Muscle layer of duodenum (tissue), 2 donors: ENCODE data around the gene AP2M1.

Experiments used
- H3K27ac ChIP-seq: one replicate; pipeline ENCODE4 v1.7.0; 2013; ENCODE audit warnings: mild to moderate bottlenecking, low read length
- H3K27me3 ChIP-seq: one replicate; pipeline ENCODE4 v1.7.0; 2013; ENCODE audit warnings: low read depth, mild to moderate bottlenecking, control low read depth, low read length
- H3K36me3 ChIP-seq, 2 donors: one replicate each; pipeline ENCODE4 v1.7.0; 2013; ENCODE audit warnings: low read length in 2 of 2, control low read depth in 1 of 2, mild to moderate bottlenecking in 1 of 2; ENCODE audit not compliant: insufficient read depth in 2 of 2, control insufficient read depth in 1 of 2
- H3K4me1 ChIP-seq, 2 donors: one replicate each; pipeline ENCODE4 v1.7.0; 2013; ENCODE audit warnings: low read length in 2 of 2, mild to moderate bottlenecking in 2 of 2, control low read depth in 1 of 2, moderate library complexity in 1 of 2; ENCODE audit not compliant: insufficient read depth in 2 of 2, control insufficient read depth in 1 of 2
- H3K4me3 ChIP-seq, 2 donors: one replicate each; pipeline ENCODE4 v1.7.0; 2013; ENCODE audit warnings: low read length in 2 of 2, low read depth in 1 of 2, mild to moderate bottlenecking in 1 of 2
- H3K9me3 ChIP-seq, 2 donors: one replicate each; pipeline ENCODE4 v1.7.0; 2013; ENCODE audit warnings: low read length in 2 of 2, control low read depth in 1 of 2, mild to moderate bottlenecking in 1 of 2; ENCODE audit not compliant: control insufficient read depth in 1 of 2
- donor health status: healthy.

Gene AP2M1

DNA sequence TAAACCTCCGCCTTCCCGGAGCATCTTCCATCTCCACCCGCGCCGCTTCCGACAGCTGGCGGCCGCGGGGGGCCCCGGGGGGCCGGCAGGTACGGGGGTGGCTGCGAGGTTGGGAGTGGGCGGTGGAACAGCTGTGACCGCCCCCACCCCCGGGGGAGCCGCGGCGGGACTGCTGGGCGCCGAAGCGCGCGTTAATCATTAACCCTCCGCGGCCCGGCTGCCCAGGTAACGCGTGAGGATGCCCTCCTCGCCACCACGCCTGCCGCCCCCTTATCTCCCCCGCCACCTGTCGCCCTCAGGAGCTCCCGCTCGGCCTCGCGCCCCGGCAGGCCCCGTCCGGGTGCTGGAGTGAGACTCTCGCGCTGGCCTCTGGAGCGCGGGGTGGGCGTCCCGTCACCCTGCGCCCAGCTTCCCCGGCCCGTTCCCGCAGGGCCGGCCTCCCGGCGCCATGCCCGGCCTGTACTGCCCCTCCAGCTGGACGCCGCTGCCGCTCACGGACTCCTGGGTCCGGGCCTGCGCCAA, 55.5 kb downstream of the AP2M1 start:
- Histone ChIP-seq H3K27me3 (peaks cover 42% of the 10 kb centered on the region), H3K27ac (no peak overlapping the region), H3K4me1 (peaks cover 0 to 27% of the 10 kb centered on the region in 2 donors)

DNA sequence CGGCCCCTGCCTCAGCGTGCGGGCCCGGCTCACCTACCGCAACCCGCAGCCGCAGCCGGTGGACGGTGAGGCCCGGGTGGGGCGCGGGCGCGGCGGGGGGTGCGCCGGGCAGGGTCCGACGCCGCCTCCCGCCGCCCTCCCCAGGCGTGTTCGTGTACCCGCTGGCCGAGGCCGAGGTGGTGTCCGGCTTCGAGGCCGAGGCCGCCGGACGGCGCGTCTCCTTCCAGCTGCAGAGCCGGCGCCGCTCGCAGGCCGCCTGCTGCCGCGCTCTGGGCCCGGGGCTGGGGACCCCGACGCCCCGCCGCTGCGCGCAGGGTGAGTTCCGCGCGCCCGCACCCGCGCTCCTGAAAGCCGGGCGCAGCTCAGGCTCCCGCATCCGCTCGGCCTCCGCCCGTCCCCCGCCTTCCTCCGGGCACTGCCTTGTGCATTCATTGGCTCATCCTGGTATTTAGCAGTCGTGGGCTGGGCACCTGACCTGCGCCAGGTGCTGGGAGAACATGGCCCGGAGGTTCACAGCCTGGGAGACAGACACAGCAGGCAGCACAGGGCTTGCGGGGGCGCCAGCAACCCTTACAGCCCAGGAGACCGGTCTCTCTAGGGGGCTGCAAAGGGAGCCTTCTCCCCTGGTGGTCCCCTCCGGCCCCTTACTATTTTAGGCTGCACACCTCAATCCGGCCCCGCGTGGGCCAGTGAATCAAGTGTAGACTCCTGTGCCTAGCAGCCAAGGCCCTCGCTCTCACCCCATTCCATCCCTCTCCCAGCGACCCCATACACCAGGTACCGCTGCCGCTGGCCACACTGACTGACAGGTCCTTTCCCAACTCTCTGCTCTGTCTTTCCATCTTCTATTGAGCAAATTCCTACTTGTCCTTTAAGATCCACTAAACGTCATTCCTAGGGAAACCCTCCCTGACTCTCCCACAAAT, 56.2 kb downstream of the AP2M1 start:
- Histone ChIP-seq H3K27ac (no peak overlapping the region), H3K4me1 (peaks cover 0 to 27% of the 10 kb centered on the region in 2 donors), H3K36me3 (no peaks in the 10 kb centered on the region), H3K4me3 (peak overlapping the region in 1 of 2 donors; percentile 80), H3K9me3 (no peaks in the 10 kb centered on the region), H3K27me3 (peaks cover 42% of the 10 kb centered on the region)

More for the DNA sequence above, 55.5 kb downstream of the AP2M1 start:
- peak overlapping the region in 1 of 2 donors; percentile 80 for H3K4me3 ChIP-seq
- H3K9me3 ChIP-seq, result no peaks in the 10 kb centered on the region
- H3K36me3 ChIP-seq, result no peaks in the 10 kb centered on the region

DNA sequence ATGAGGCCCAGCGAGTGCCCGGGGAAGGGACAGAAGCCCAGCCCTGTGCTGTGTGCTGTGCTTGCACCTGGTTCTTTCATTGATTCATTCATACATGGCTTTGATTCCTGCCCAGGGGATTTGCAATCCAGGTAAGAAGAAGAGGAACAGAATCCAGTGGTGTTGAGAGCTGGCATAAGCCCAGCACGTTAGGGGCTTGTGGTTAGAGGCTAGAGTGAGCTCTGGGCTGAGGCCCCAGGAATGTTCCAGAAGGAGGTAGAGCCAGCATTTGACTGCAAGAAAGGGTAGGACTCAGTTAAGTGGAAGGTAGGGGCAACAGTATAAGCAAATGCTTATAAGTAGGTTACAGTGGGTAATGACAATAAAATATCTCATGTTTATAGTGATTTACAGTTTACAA, 57.0 kb downstream of the AP2M1 start:
- H3K27me3 ChIP-seq, result peaks cover 42% of the 10 kb centered on the region
- H3K4me3 ChIP-seq, result no peak overlapping the region
- H3K36me3 ChIP-seq, result no peaks in the 10 kb centered on the region

DNA sequence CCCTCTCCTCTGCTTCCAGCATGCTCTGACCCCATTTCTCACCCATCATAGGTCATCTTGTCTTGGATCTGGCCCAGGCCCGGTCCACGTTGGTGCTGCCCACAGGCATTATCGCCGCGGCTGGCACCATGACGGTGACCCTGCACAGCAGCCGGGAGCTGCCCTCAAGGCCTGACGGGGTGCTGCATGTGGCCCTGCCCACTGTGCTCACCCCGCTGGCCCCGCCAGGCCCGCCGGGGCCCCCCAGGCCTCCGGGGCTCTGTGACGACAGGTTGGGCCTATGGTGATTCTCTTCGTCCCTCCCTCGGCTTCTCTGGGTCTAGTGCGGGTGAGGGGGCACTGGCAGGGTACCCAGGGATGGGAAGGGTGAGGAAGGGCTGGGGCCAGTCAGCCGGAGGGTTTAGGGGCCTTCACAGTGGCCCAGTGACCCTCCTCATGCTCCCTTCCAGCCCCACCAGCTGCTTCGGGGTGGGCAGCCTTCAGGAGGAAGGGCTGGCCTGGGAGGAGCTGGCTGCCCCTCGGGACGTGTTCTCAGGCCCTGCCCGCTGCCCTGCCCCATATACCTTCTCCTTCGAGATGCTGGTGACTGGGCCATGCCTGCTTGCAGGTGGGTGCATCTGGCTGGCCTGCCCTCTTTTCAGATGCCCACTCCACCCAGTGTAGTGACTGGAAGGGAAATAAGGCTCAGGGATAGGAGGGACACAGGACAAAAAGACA, 58.6 kb downstream of the AP2M1 start:
- H3K9me3 ChIP-seq, result no peaks in the 10 kb centered on the region
- H3K4me3 ChIP-seq, result no peak overlapping the region
- H3K4me1 ChIP-seq, result peaks cover 0 to 27% of the 10 kb centered on the region in 2 donors
- no peak overlapping the region for H3K27ac ChIP-seq
- H3K27me3 ChIP-seq, result peaks cover 33% of the 10 kb centered on the region
- H3K36me3 ChIP-seq, result no peaks in the 10 kb centered on the region

More for the DNA sequence above, 57.0 kb downstream of the AP2M1 start:
- H3K27ac ChIP-seq, result no peak overlapping the region
- peaks cover 0 to 27% of the 10 kb centered on the region in 2 donors for H3K4me1 ChIP-seq
- no peaks in the 10 kb centered on the region for H3K9me3 ChIP-seq
